Hematopoietic multipotent progenitor cell treated with erythropoietin and hydrocortisone succinate and interleukin-3 and kit ligand, for 6 days (in vitro differentiated cells): ENCODE results near the gene SYVN1.
"Not testable (repeated sequence)": the region's sequence is repeated elsewhere in the genome, so short reads cannot be mapped to it uniquely, and the experiment has no call there.

Experiments used
- DNase-seq: peaks from one replicate; pipeline ENCODE4 v3.0.0-alpha.2; 2015

SYVN1 gene

GRCh38 chr11:65126624-65127274 is 7.6 kb downstream of the SYVN1 start:
- no peak for DNase-seq

GRCh38 chr11:65125197-65126056 is 8.9 kb downstream of the SYVN1 start:
- DNase-seq = no peak

- DNase-seq = no peak
These were observed 9.7 kb downstream of the SYVN1 start for GRCh38 chr11:65124480-65125196.

- DNase-seq = peak; percentile 100
These were observed 12.2 kb downstream of the SYVN1 start, which contains the start of the genes FAU and MRPL49 for GRCh38 chr11:65121865-65122696. FAU (minus strand) TSS chr11:65122134; CDS start chr11:65121813, 321 bp downstream. MRPL49 (plus strand) TSS chr11:65122321; CDS start chr11:65122347, 26 bp downstream.

GRCh38 chr11:65121447-65121864 is 12.9 kb downstream of the SYVN1 start:
- peak; percentile 61 for DNase-seq

- no peak for DNase-seq
These were observed 13.5 kb downstream of the SYVN1 start for GRCh38 chr11:65120831-65121230.

- DNase-seq = no peak
These were observed 14.7 kb downstream of the SYVN1 start for GRCh38 chr11:65119670-65119995.

- DNase-seq = not testable (repeated sequence)
These were observed 15.2 kb downstream of the SYVN1 start for GRCh38 chr11:65118891-65119669.

- no peak for DNase-seq
These were observed 16.1 kb downstream of the SYVN1 start for GRCh38 chr11:65118097-65118837.

GRCh38 chr11:65117206-65118096 is 16.9 kb downstream of the SYVN1 start, which contains the start of gene ZNHIT2:
ZNHIT2 (minus strand) TSS chr11:65117701; CDS start chr11:65117653, 48 bp downstream.
- peak; percentile 99 for DNase-seq

- peak; percentile 63 for DNase-seq
These were observed 17.7 kb downstream of the SYVN1 start for GRCh38 chr11:65116370-65117205.

- DNase-seq = peak; percentile 14
These were observed 18.8 kb downstream of the SYVN1 start for GRCh38 chr11:65115361-65116082.

- DNase-seq = peak; percentile 13
These were observed 19.7 kb downstream of the SYVN1 start for GRCh38 chr11:65114538-65115171.

- peak; percentile 78 for DNase-seq
These were observed 20.5 kb downstream of the SYVN1 start for GRCh38 chr11:65113839-65114238.

- peak; percentile 66 for DNase-seq
These were observed 21.0 kb downstream of the SYVN1 start for GRCh38 chr11:65113361-65113756.

- peak; percentile 79 for DNase-seq
These were observed 21.6 kb downstream of the SYVN1 start for GRCh38 chr11:65112546-65113360.
